Purkinje cell (primary cell): ENCODE data around the gene OR6C75. TPM values are rescaled to one million over a fixed set of nuclear protein-coding genes. Genes with fewer than 3 reads are reported as not detected.

Experiments
- polyA plus RNA-seq: library from polyadenylated mRNA; unstranded; fragments of >200 nt; fragmentation: Nextera tagmentation; gene quantifications from 2 replicates; pipeline ENCODE4 v1.2.1, GENCODE V29; 2014

Gene OR6C75
- not detected in 2 replicates for polyA plus RNA-seq

DNA sequence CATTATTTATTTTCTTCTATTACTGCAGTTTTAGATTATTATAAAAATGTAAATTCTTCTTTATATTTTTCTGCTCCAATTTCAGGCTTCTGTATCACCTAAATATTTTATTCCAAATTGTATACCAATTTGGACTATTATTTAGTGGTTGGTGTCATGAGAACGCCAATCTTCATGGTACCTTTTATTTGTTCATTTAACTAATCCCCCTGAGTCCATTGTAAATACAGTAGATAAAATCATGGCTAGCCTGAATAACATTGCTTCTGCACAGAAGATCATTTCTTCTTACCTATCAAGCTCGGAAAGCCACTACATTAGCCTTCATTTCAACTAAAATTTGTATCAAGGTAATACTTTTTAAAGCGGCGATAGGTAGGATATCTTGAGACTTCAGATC is at the start of gene OR6C75:
Gene OR6C75 (plus strand): TSS at position 301 of the 400 bp plus-strand sequence. CDS start 2,136 bp downstream, outside the sequence.

DNA sequence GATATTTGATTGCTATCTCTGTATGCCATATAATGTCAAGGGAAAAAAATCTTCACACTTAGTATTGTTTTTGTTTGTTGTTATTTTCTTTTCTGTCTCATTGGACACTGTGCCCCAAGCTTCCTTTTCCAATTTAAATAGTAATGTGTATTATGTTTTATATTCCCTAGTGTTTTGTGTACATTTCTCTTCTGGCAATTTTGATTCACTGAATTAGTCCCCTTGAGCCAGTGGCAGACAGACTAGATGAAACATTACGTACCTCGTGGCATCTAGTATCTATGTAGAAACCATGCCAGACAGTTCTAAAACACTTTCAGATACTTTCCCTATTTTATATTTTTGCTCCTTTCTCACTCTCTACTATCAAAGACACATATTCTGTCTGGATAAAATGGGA is 48.7 kb upstream of the OR6C75 start, which contains the start of gene OR6C1:
Gene OR6C1 (plus strand): TSS at position 301 of the 400 bp plus-strand sequence. CDS start 6,257 bp downstream, outside the sequence.

GRCh38 chr12:55330446-55330845 is 32.3 kb upstream of the OR6C75 start, which contains the start of gene OR6C3:
Gene OR6C3, plus strand, starts transcription at chr12:55330746. Its CDS starts 955 bp downstream, at chr12:55331701.

DNA sequence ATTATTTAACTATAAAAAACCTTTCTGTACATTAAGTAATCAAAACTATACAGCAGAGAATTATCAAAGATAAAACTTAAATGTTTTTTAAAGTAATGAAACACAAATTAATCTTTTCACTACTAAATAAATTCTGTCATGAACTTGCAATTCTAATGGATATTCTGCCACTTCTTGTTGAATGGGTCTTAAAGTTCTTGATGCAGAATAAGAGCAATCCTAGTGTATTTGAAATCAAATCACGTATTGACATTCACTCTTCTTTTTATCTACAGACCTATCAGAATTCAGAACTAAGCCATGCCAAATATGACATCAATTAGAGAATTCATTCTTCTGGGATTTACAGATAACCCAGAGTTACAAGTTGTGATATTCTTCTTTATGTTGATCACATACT is 37.5 kb downstream of the OR6C75 start, which contains the start of gene OR6C65:
Gene OR6C65 (plus strand): TSS at position 301 of the 400 bp plus-strand sequence. CDS start 0 bp downstream, at position 301.

Other genes with a start within 250 kb of the OR6C75 start
- gene OR9K2, start 236.6 kb upstream of the OR6C75 start, polyA plus RNA-seq, result not detected in 2 replicates
- not detected in 2 replicates for gene OR10A7, start 141.9 kb upstream of the OR6C75 start, polyA plus RNA-seq
- not detected in 2 replicates for gene OR6C74, start 118.4 kb upstream of the OR6C75 start, polyA plus RNA-seq
- not detected in 2 replicates for gene OR6C6, start 66.4 kb upstream of the OR6C75 start, polyA plus RNA-seq
- not detected in 2 replicates for gene OR6C1, start 48.6 kb upstream of the OR6C75 start, polyA plus RNA-seq
- gene OR6C3, start 32.2 kb upstream of the OR6C75 start, polyA plus RNA-seq, result not detected in 2 replicates
- not detected in 2 replicates for gene OR6C65, start 37.6 kb downstream of the OR6C75 start, polyA plus RNA-seq
- gene OR6C76, start 63.3 kb downstream of the OR6C75 start, polyA plus RNA-seq, result not detected in 2 replicates
- gene OR6C2, start 81.1 kb downstream of the OR6C75 start, polyA plus RNA-seq, result not detected in 2 replicates
- not detected in 2 replicates for gene OR6C70, start 107.2 kb downstream of the OR6C75 start, polyA plus RNA-seq
- not detected in 2 replicates for gene OR6C68, start 129.4 kb downstream of the OR6C75 start, polyA plus RNA-seq
- not detected in 2 replicates for gene OR6C4, start 186.6 kb downstream of the OR6C75 start, polyA plus RNA-seq
- not detected in 2 replicates for gene OR2AP1, start 209.5 kb downstream of the OR6C75 start, polyA plus RNA-seq